GM23338 (cell line): Measurements from ENCODE around the gene SLC4A7. TPM values are rescaled to one million over a fixed set of nuclear protein-coding genes. Genes with fewer than 3 reads are reported as not detected.

ENCODE experiments used
- ATAC-seq: fragments of 200-7000 bp; cut with Tn5 transposase; 3 replicates; pipeline ENCODE4 v1.9.1; 2020
- DNase-seq: peaks from one replicate; pipeline ENCODE4 v3.0.0-alpha.2; 2015; ENCODE audit warnings: low spot score
- H2AFZ ChIP-seq: fragments of 200-600 bp; sonication (generic); 2 replicates; pipeline ENCODE4 v1.8.0; 2016; ENCODE audit warnings: antibody characterized with exemption, mild to moderate bottlenecking, moderate library complexity
- H3F3A ChIP-seq: fragments of 200-600 bp; sonication (generic); replicated peaks from 2 replicates; pipeline ENCODE4 v1.8.0; 2017; ENCODE audit warnings: antibody characterized with exemption, mixed run types, low read depth
- H3K27ac ChIP-seq: fragments of 200-600 bp; sonication (generic); 2 replicates; pipeline ENCODE4 v1.6.1; 2016; ENCODE audit warnings: low read depth
- H3K27me3 ChIP-seq: fragments of 200-600 bp; sonication (generic); 2 replicates; pipeline ENCODE4 v1.8.0; 2016; ENCODE audit warnings: mild to moderate bottlenecking, mixed run types, moderate library complexity; ENCODE audit not compliant: insufficient read depth
- H3K36me3 ChIP-seq: fragments of 200-600 bp; sonication (generic); 2 replicates; pipeline ENCODE4 v1.8.0; 2016; ENCODE audit warnings: mild to moderate bottlenecking; ENCODE audit not compliant: insufficient read depth
- H3K4me1 ChIP-seq: fragments of 200-600 bp; sonication (generic); 2 replicates; pipeline ENCODE4 v1.8.0; 2016; ENCODE audit warnings: mild to moderate bottlenecking, moderate library complexity; ENCODE audit not compliant: insufficient read depth
- H3K4me2 ChIP-seq: fragments of 200-600 bp; sonication (generic); 2 replicates; pipeline ENCODE4 v1.7.1; 2017; ENCODE audit warnings: mixed run types
- H3K4me3 ChIP-seq: fragments of 200-600 bp; sonication (generic); 2 replicates; pipeline ENCODE4 v1.6.1; 2016; ENCODE audit warnings: mixed run types
- H3K79me2 ChIP-seq: fragments of 200-600 bp; sonication (generic); replicated peaks from 2 replicates; pipeline ENCODE4 v1.8.0; 2017; ENCODE audit warnings: mild to moderate bottlenecking; ENCODE audit not compliant: insufficient read depth
- H3K9me2 ChIP-seq: fragments of 200-600 bp; sonication (generic); 2 replicates; pipeline ENCODE4 v1.8.0; 2017; ENCODE audit not compliant: insufficient read depth
- H4K20me1 ChIP-seq: fragments of 200-600 bp; sonication (generic); replicated peaks from 2 replicates; pipeline ENCODE4 v1.8.0; 2017; ENCODE audit warnings: mild to moderate bottlenecking; ENCODE audit not compliant: insufficient read depth
- H3K27ac Mint-ChIP-seq: 2 replicates; pipeline ENCODE4 v1.8.0; 2020; ENCODE audit warnings: inconsistent platforms, mild to moderate bottlenecking, moderate library complexity, mixed read lengths
- H3K27me3 Mint-ChIP-seq: 3 replicates; pipeline ENCODE4 v1.8.0; 2022; ENCODE audit warnings: low read depth, mild to moderate bottlenecking, moderate library complexity, mixed read lengths, inconsistent platforms; ENCODE audit not compliant: insufficient read depth, poor library complexity
- H3K36me3 Mint-ChIP-seq: 3 replicates; pipeline ENCODE4 v1.8.0; 2021; ENCODE audit warnings: low read depth, mild to moderate bottlenecking, inconsistent platforms, moderate library complexity, mixed read lengths
- H3K4me1 Mint-ChIP-seq: 3 replicates; pipeline ENCODE4 v1.8.0; 2020; ENCODE audit warnings: mild to moderate bottlenecking, inconsistent platforms, mixed read lengths
- H3K4me3 Mint-ChIP-seq: 3 replicates; pipeline ENCODE4 v1.8.0; 2021; ENCODE audit warnings: moderate library complexity, mild to moderate bottlenecking, inconsistent platforms, mixed read lengths
- H3K9me3 Mint-ChIP-seq: 3 replicates; pipeline ENCODE4 v1.8.0; 2020; ENCODE audit warnings: moderate library complexity, mild to moderate bottlenecking, inconsistent platforms, mixed read lengths
- EZH2 ChIP-seq: fragments of 200-600 bp; sonication (generic); IDR thresholded peaks from one replicate; pipeline ENCODE4 v1.8.0; 2017; ENCODE audit warnings: antibody characterized with exemption, mild to moderate bottlenecking, low read depth; ENCODE audit not compliant: unreplicated experiment
- JUNB ChIP-seq: IDR thresholded peaks from one replicate; pipeline ENCODE4 v1.6.1; 2016; ENCODE audit warnings: antibody characterized with exemption; ENCODE audit not compliant: unreplicated experiment
- NANOG ChIP-seq: IDR thresholded peaks from 2 replicates; pipeline ENCODE4 v1.6.1; 2016; ENCODE audit warnings: antibody characterized with exemption, borderline replicate concordance
- POLR2AphosphoS5 ChIP-seq: IDR thresholded peaks from 2 replicates; pipeline ENCODE4 v1.6.1; 2016; ENCODE audit warnings: antibody characterized with exemption, low read depth
- ZNF114 ChIP-seq: fragments of 250-450 bp; sonication (Bioruptor Pico); IDR thresholded peaks from 2 replicates; pipeline ENCODE4 v1.5.0; 2020; ENCODE audit warnings: mild to moderate bottlenecking, moderate library complexity
- ZNF331 ChIP-seq: fragments of 250-450 bp; sonication (Bioruptor Pico); IDR thresholded peaks from 2 replicates; pipeline ENCODE4 v1.5.0; 2020; ENCODE audit warnings: low read depth, mild to moderate bottlenecking, moderate library complexity
- polyA plus RNA-seq: library from polyadenylated mRNA; unstranded; fragments of >200 nt; fragmentation: Nextera tagmentation; extraction: Ambion mirVana; gene quantifications from 2 replicates; pipeline ENCODE4 v1.2.1, GENCODE V29; 2016
- total RNA-seq: library from RNA; depleted of rRNA; stranded (reverse); fragments of >200 nt; shearing (Covaris generic); gene quantifications from 2 replicates; pipeline ENCODE4 v1.2.3, GENCODE V29; 2014
- TF ChIP-seq, protein P1 (sequence below): fragments of 250-450 bp; sonication (Bioruptor Pico); IDR thresholded peaks from 2 replicates; pipeline ENCODE4 v1.5.0; 2020; ENCODE audit warnings: mild to moderate bottlenecking, moderate library complexity
- TF ChIP-seq, protein P2 (sequence below), 2 experiments: fragments of 200-600 bp in 1 of 2; sonication (generic) in 1 of 2; conservative IDR thresholded peaks; 2 replicates each; pipeline versions ENCODE4 v1.5.1 to v1.6.1; 2016 to 2017; ENCODE audit warnings: antibody characterized with exemption in 2 of 2, low read depth in 2 of 2, mild to moderate bottlenecking in 2 of 2, moderate library complexity in 1 of 2

The SLC4A7 gene
- total and polyA plus RNA-seq, 2 experiments from 2014 or later = 44.4 to 101 TPM

DNA sequence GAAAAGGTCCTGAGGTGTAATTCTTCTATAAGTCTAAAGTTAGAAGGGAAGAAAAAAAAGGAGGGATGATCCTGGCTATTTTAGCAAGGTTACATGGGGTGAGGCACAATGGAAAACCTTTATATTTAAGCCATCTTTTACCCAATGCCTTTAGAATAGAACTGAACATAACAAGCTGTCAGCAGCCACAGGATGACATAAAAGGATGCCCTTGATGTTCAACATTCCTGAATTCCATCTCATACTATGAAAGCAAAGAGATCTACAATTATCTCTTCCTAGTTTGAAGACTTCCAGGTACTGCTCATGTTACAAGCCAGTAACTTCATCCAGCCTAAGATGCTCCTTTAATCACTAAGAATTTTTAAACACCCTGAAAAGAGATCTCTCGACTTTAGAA is 141.9 kb downstream of the SLC4A7 start:
- Histone ChIP-seq H3K27me3 (no peaks in the 10 kb centered on the region), H3K4me2 (no peak overlapping the region), H3F3A (no peaks in the 10 kb centered on the region), H3K4me1 (no peaks in the 10 kb centered on the region), H3K36me3 (no peaks in the 10 kb centered on the region), H3K79me2 (no peaks in the 10 kb centered on the region), H3K4me3 (no peak overlapping the region), H2AFZ (no peak overlapping the region), H3K9me2 (no peaks in the 10 kb centered on the region), H3K27ac (no peak overlapping the region), H4K20me1 (no peaks in the 10 kb centered on the region)
- H3K4me1 Mint-ChIP-seq = no peaks in the 10 kb centered on the region
- no peak overlapping the region for H3K27ac Mint-ChIP-seq
- no peak for ATAC-seq
- TF ChIP-seq, protein P1, sequence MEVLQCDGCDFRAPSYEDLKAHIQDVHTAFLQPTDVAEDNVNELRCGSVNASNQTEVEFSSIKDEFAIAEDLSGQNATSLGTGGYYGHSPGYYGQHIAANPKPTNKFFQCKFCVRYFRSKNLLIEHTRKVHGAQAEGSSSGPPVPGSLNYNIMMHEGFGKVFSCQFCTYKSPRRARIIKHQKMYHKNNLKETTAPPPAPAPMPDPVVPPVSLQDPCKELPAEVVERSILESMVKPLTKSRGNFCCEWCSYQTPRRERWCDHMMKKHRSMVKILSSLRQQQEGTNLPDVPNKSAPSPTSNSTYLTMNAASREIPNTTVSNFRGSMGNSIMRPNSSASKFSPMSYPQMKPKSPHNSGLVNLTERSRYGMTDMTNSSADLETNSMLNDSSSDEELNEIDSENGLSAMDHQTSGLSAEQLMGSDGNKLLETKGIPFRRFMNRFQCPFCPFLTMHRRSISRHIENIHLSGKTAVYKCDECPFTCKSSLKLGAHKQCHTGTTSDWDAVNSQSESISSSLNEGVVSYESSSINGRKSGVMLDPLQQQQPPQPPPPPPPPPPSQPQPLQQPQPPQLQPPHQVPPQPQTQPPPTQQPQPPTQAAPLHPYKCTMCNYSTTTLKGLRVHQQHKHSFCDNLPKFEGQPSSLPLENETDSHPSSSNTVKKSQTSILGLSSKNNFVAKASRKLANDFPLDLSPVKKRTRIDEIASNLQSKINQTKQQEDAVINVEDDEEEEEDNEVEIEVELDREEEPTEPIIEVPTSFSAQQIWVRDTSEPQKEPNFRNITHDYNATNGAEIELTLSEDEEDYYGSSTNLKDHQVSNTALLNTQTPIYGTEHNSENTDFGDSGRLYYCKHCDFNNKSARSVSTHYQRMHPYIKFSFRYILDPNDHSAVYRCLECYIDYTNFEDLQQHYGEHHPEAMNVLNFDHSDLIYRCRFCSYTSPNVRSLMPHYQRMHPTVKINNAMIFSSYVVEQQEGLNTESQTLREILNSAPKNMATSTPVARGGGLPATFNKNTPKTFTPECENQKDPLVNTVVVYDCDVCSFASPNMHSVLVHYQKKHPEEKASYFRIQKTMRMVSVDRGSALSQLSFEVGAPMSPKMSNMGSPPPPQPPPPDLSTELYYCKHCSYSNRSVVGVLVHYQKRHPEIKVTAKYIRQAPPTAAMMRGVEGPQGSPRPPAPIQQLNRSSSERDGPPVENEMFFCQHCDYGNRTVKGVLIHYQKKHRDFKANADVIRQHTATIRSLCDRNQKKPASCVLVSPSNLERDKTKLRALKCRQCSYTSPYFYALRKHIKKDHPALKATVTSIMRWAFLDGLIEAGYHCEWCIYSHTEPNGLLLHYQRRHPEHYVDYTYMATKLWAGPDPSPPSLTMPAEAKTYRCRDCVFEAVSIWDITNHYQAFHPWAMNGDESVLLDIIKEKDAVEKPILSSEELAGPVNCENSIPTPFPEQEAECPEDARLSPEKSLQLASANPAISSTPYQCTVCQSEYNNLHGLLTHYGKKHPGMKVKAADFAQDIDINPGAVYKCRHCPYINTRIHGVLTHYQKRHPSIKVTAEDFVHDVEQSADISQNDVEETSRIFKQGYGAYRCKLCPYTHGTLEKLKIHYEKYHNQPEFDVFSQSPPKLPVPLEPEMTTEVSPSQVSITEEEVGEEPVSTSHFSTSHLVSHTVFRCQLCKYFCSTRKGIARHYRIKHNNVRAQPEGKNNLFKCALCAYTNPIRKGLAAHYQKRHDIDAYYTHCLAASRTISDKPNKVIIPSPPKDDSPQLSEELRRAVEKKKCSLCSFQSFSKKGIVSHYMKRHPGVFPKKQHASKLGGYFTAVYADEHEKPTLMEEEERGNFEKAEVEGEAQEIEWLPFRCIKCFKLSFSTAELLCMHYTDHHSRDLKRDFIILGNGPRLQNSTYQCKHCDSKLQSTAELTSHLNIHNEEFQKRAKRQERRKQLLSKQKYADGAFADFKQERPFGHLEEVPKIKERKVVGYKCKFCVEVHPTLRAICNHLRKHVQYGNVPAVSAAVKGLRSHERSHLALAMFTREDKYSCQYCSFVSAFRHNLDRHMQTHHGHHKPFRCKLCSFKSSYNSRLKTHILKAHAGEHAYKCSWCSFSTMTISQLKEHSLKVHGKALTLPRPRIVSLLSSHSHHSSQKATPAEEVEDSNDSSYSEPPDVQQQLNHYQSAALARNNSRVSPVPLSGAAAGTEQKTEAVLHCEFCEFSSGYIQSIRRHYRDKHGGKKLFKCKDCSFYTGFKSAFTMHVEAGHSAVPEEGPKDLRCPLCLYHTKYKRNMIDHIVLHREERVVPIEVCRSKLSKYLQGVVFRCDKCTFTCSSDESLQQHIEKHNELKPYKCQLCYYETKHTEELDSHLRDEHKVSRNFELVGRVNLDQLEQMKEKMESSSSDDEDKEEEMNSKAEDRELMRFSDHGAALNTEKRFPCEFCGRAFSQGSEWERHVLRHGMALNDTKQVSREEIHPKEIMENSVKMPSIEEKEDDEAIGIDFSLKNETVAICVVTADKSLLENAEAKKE (CRISPR knock-in tag) = no peak
- no peak for TF ChIP-seq JUNB
- TF ChIP-seq POLR2AphosphoS5 = no peak
- no peak for TF ChIP-seq ZNF331 (CRISPR knock-in tag)
- TF ChIP-seq, protein P2, sequence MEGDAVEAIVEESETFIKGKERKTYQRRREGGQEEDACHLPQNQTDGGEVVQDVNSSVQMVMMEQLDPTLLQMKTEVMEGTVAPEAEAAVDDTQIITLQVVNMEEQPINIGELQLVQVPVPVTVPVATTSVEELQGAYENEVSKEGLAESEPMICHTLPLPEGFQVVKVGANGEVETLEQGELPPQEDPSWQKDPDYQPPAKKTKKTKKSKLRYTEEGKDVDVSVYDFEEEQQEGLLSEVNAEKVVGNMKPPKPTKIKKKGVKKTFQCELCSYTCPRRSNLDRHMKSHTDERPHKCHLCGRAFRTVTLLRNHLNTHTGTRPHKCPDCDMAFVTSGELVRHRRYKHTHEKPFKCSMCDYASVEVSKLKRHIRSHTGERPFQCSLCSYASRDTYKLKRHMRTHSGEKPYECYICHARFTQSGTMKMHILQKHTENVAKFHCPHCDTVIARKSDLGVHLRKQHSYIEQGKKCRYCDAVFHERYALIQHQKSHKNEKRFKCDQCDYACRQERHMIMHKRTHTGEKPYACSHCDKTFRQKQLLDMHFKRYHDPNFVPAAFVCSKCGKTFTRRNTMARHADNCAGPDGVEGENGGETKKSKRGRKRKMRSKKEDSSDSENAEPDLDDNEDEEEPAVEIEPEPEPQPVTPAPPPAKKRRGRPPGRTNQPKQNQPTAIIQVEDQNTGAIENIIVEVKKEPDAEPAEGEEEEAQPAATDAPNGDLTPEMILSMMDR (conservative IDR thresholded peaks at IDR 0.05; ENCODE audit: low read depth in 2 of 2) = no peak
- no peak for TF ChIP-seq ZNF114 (CRISPR knock-in tag)
- no peak for TF ChIP-seq NANOG
- no peak for TF ChIP-seq EZH2
- DNase-seq = no peak
- H3K9me3 Mint-ChIP-seq = peaks cover 3% of the 10 kb centered on the region; the same call in 2 of the 3 replicates
- H3K4me3 Mint-ChIP-seq = no peak overlapping the region
- H3K27me3 Mint-ChIP-seq = no peaks in the 10 kb centered on the region
- H3K36me3 Mint-ChIP-seq = no peaks in the 10 kb centered on the region; the same call in 2 of the 3 replicates
